GM19372 (cell line): ENCODE measurements around the gene RNU6-9.

Source experiments
- ATAC-seq: cut with Tn5 transposase; IDR thresholded peaks from one replicate; pipeline ENCODE4 v1.9.1; 2021; ENCODE audit warnings: mild to moderate bottlenecking, low read depth, moderate library complexity; ENCODE audit not compliant: unreplicated experiment

The RNU6-9 gene

DNA sequence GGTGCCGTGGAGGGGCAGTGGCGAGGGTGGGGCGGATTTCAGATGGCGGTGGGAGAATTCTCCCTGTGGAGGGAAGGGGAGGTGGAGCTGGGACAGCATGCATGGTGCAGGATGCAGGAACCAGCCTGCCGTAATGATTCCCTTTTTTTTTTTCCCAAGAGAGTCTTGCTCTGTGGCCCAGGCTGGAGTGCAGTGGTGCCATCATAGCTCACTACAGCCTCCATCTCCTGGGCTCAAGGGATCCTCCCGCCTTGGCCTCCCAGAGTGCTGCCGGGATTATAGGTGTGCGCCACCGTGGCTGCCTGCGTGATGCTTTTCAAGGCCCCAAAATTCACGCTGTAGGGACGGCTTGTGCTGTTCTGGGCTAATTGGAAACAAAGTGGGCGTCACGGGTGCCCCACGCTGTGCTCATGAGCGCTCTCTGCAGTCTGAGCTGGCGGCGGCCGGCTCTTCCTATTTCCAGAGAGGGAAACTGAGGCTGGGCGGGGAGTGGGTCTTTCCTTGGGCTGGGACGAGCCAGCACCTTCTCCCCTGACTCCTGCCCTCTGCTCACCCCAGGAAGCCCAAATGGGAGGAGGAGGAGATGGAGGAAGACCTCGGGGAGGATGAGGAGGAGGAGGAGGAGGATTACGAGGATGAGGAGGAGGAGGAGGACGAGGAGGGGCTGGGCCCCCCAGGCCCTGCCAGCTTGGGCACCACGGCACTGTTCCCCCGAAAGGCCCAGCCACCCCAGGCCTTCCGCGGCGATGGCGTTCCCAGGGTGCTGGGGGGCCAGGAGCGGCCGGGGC lies 38.8 kb downstream of the RNU6-9 start:
- no peak for ATAC-seq

DNA sequence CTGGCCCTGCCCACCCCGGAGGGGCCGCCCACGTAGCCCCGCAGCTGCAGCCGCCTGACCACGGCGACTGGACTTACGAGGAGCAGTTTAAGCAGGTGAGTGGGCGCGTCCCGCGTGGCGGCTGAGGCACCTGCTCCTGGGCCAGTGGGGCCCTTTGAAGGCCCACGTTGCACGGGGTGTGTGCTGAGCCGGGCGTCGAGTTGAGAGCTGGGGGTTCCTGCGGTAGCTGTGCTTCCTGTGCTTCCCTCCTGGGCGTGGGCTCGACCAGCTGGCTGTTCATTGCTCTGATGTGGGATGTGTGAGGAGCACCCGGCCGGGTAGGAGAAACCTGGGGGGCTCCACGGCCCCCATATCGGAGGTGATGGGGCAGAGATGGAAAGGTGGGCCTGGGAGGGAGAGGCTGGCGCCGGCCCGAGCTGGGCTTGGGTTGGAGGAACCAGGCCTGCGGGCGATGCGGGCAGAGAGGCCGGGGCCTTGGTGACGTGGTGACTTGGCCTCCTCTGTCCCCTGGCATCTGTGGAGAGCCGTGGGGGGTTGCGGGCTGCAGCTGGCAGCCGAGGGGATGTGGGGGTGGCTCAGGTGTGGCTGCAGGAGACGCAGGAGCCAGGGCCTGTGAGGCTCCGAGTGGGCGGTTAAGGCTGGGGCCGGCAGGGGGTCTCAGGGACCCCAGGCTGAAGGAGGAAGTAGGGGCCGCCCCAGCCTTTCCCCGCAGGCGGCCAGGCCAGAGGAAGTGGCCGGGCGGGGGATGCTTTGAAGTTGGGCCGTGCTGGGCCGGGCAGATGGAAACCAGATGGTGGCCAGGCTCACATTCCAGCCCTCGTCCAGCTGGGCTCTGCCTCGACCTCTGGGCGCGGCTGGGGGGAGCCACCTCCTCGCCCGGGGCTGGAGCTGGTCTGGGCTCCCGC lies 39.6 kb downstream of the RNU6-9 start:
- ATAC-seq = no peak

DNA sequence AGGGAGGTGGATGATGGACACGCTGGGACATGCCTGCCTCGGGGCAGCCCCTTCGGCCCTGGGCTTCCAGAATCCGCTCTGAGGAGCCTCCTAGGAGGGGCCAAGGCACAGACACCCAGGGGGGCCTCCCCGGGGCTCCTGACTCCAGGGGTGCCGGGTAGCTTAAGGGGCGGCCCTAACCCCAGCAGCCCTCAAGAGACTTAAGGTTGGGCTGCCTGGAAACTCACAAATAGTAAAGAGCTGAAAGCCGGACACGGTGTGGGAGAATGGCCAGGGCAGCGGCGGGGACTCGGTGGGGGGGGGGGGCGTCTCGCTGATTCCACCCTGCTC lies 40.2 kb downstream of the RNU6-9 start:
- ATAC-seq = no peak

DNA sequence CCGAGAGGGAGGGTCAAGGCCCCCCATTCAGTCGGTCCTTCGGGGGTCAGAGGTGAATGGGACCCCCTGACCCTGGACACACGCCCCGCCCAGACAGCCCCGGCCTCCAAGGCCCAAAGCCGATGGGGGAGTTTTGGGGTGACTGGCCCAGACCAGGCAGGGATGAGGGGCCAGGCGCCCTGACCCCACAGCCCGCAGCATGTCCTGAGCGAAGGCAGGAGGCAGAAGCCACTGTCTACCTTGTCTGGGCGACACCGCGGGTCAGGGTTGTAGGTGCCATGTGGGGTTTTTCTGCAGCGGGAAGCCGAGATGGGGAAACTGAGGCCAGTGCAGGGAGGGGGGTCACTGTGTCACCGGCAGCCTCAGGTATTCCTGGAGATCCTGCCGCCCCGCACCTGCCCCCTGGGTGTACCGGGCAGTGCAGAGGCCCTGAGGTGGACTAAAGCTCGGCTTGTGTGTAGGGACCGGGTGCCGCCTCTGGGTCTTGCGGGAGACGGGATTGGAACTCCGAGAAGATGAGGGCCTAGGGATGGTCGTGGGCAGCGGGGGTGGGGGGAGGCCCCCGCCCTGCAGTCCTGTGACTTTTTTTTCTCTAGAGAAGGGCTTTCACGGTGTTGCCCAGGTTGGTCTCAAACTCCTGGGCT lies 41.0 kb downstream of the RNU6-9 start:
- no peak for ATAC-seq

DNA sequence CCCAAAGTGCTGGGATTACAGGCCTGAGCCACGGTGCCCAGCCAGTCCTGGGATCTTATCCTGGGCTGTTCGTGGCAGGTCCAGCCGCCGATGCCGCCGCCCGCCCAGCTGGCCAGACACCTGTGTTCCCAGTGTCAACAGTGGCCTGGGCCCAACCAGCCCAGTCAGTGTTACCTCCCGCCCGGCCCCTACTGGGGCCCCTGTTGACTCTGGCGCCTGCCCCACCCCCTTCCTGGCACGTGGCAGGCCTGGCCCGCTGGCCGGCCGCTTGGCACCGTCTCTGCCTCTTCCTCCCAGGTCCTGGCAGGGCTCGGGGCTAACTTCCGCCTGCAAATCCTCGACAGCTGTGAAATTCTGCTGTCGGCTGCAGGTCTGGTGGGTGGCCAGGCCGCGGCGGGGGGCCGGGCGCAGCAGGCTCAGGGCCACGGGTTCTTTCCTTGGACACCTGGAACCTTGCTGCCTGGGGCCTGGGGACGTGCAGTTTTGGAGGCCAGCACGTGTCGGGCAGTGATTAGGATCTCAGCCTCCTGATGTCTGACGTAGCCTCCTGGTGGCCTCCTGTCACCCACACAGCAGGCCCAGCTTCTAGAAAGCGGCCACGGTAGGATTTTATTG lies 41.7 kb downstream of the RNU6-9 start:
- ATAC-seq = no peak

DNA sequence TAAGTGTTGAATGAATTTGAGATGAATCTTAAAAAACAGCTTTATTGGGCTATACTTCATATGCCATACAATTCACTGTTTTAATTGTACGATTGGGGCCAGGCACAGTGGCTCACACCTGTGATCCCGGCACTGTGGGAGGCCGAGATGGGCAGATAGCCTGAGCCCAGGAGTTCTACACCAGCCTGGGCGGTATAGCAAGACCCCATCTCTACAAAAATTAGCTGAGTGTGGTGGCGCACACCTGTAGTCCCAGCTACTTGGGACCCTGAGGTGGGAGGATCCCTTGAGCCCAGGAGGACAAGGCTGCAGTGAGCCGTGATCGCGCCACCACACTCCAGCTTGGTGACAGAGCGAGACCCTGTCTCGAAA lies 42.9 kb downstream of the RNU6-9 start:
- no peak for ATAC-seq

DNA sequence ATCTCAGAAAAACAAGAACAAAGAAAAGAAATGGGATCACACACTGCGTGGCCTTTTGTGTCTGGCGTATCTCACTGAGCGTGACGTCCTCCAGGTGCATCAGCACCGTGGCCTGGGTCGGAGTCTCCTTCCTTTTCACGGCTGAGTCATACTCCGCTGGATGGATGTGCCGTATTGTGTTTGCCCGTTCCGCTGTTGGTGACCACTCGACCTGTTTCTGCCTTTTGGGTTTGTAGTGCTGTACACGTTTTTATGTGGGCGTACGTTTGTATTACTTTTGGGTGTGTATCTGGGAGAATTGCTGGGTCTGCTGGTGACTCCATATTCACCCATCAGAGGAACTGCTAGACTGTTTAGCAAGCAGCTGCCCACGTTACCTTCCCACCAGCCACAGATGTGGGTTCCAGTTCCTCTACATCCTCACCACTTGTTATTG lies 44.0 kb downstream of the RNU6-9 start:
- no peak for ATAC-seq

DNA sequence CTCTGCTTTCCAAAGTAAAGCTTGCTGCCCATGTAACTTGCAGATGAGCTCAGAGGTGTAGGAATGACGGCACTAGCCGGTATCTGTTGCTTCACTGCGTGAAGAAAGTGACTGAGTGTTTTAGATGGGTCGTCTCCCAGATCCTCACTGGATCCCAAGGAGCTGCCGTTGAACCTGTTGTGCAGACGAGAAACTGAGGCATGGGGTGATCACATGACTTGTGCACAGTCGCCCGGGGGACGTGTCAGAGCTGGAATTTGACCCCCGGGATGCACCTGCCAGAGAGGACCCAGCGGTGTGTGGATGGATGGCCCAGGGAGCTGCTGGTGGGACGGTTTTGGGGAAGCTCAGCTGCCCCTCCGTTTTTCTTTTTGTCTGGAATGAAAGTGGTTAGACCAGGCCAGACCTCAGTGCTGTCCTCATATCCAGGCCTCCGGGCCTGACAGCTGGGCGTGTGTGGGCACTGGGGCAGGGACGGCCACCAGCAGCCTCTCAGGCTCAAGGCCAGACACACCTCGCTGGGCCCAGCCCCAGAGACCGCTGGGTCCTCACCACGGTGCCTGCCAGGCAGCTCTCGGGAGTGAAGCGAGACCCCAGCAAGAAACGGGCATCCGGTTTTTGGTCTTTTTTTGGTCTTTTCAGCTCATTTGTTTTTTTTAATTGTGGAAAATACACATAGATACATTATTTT lies 45.1 kb downstream of the RNU6-9 start:
- ATAC-seq = no peak

DNA sequence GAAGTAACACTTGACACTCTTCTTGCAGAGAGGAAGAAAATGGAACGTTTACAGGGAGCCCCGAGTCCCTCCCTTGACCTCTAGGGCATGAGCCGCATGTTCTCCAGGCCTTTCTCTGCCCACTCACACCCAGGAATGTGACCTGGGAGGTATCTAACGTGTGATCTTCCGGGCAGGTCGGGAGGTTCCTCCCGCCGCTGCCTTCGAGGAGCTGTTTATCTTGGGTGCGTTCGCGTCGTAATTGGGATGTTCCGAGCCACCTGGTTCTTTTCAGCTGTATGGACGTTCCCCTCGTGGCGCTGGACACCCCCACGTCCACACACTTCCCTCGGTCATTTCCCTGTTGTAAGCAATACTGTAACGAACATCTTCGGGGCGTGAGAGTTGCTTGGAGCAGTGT lies 46.2 kb downstream of the RNU6-9 start:
- ATAC-seq = no peak

DNA sequence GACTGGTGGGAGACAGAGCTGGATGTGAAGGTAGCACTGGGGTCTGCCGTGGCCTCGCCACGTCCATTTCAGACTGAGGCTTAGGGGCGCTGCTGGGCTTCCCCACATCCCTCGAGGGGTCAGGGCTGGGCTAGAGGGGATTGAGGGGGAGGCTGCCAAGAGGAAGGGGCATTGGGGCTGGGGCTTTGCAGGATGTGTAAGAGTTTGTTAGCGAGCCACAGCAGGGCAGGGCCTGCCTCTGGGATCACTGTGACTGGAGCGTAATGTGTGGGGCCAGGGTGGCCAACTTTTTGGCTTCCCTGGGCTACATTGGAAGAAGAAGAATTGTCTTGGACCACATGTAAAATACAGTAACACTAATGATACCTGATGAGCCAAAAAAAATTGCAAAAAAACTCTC lies 46.6 kb downstream of the RNU6-9 start:
- ATAC-seq = no peak

DNA sequence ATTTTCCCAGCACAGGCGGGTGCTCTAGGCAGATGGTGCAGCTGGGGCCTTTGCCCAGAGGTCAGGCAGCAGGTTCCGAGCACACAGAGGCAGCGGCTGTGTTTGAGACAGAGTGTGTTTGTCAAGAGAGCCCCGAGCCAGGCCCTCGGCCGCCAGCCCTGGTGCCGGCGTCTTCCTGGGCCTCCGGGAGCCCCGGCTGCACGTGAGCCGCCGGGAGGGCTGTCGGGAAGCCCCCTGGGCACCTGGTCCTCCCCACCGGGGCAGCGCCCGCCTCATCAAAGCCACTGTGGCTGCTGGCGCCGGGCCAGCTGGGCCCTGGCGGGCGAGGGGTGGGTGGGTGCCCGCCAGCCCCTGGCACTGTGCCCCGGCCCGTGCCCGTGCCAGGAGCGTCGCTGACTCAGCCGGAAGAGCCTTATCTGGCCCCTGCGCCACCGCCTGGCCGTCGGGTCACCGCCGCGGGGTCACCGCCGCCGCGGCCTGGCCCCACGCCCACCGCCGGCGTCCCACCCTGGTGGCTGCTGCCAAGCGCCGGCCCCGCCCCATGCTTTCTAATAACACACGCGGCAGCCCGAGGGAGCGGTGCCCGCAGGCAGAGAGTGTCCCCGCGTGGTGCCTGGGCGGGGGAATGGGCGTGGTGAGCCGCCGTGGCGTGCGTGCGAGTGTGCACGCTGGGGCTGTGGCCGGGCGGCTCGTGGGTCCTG lies 47.5 kb downstream of the RNU6-9 start:
- ATAC-seq = no peak

DNA sequence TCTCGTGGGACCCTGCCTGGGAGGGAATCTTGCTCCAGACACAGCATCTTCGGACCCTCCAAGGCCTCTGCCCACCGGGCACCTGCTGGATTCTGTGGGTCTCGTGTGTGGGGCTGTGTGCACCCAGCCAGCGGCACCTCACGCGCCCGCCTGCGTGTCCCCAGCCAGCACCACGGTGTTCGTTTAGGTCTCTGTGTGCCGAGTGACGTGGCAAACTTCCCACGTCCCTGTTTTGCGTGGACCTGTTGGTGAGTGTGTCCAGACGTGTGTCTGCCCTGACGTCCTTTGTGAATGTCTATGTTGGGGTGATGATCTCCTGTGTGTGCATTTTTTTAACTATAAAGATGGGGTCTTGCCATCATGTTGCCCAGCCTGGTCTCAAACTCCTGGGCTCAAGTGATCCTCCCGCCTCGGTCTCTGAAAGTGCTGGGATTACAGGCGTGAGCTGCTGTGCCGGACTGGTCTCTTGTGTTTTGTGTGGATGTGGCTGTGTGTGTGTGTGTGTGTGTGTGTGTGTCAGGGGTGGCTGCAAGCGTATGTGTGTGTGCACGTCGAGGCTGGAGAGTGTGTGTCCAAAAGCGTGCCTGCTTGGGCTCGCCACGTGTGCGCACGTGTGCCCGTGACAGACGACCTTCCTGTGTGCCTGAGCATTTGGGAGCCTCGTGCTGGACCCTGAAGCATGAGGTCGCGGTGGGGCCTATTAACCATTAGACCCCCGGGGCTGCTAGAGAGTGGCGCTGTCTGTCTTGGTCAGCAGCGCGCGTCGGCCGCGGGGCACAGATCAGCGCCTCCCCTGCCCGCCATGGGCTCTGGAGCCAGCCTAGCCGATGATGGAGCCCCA lies 48.2 kb downstream of the RNU6-9 start:
- ATAC-seq = no peak

DNA sequence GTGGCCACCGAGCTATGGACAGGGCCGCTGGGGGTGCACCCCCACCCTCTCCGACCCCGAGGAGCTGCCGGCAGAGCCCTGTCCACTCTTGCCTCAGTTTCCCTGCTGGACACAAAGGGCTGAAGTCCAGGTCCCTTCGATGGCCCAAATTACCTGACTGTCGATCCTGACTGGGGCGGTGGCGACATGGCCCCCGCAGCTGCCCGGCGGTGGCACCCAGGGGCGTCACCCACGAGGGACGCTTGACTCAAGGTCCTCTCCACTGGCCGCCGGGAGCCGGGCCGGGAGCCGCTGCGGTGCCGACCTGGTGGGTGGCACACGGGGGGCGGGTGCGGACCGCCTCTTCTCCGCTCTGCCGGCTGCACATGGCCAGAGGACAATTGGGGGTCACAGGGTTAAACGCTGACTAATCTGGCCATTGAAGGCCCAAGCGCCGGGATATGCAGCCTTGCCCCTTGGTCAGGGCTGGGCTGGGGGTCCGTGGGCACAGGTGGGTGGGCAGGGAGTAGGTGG lies 48.9 kb downstream of the RNU6-9 start:
- ATAC-seq = no peak
